Suppressor macrophage treated with lipopolysaccharide for 1 hour (primary cell): ENCODE measurements around the gene EFHD1.
"Not testable (repeated sequence)": the region's sequence is repeated elsewhere in the genome, so short reads cannot be mapped to it uniquely, and the experiment has no call there.

Experiments used
- DNase-seq, 3 donors: peaks; one replicate each; pipeline ENCODE4 v3.0.0-alpha.2; 2020 to 2022

Gene EFHD1

DNA sequence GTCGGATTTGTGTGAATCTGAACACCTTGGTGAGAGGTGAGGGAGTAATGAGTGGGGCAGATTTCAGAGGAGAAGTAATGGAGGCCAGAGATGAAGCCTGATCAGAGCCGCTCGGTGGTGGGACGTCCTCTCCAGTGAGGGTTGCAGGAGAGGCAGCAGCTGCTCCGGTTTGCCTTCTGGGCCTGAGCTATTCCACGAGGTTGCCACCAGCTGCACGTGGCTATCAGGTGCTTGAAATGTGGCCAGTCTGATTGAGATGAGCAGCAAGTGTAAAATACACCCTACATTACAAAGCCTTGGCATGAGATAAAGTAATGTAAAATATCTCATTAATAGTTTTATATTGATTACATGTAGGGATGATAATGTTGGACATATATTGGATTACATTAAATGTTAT, 10.8 kb upstream of the EFHD1 start:
- DNase-seq: no peak

DNA sequence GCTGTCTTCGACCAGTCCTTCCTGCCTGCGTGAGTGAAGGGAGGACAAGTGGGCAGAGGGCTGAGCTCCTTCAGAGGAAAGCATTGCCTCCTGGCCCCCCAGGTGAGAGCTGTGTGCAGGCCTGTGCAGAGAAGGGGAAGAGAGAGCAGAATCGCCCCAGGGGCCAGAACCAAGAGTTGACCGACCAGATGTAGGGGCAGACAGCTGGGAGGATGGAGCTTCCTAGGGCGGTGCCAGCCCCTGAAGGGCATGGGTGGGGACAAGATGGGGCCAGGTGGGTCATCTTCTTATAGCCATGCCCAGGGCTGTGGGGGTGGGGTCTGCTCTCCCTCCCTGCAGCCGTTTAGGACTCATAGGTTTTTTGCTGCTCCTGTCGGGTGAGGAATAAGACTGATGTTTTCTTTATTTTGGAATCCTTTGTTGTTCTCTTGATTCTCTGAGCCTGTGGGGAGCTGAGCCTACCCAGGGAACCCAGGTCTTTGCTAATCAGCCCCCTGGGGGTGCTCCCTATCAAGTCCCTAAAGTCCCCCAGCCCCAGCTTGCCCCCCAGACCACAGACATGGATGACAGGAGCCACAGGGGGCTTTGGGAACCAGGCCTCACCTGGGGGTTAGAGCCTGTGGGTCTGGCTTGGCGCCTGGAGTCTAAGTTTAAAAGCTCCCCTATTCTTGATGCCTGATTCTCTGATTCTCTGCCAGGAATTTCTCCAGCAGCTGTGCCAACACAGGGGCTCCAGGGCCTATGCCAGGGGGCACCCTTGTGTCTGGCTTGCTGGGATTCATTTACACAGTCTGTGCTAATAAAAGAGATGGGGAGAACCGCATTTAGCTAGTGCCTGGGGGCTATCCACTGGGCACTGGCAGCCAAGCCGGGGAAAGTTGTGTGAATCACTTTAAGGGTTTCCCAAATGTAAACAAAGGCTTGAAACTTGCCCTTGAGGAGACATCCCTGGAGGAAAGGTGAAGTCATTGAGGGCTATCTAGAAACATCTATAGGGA, 9.3 kb upstream of the EFHD1 start:
- DNase-seq: no peak

DNA sequence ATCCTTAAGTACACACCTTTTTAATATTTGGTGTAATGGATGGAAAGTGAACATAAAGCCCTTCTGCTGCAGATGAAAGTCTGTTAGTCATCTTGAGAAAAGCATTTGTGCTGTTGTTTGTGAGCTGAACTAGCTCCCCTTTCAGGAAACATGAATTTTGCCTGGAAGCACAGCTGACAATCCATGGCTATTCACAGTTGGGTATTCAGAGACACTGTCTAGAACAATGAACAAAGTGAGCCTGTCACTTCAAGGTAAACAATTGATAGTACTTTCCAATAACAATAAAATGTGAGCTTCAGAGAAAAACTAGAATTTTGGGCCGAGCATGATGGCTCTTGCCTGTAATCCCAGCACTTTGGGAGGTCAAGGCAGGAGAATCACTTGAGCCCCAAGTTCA, 6.8 kb upstream of the EFHD1 start:
- DNase-seq: no peak

DNA sequence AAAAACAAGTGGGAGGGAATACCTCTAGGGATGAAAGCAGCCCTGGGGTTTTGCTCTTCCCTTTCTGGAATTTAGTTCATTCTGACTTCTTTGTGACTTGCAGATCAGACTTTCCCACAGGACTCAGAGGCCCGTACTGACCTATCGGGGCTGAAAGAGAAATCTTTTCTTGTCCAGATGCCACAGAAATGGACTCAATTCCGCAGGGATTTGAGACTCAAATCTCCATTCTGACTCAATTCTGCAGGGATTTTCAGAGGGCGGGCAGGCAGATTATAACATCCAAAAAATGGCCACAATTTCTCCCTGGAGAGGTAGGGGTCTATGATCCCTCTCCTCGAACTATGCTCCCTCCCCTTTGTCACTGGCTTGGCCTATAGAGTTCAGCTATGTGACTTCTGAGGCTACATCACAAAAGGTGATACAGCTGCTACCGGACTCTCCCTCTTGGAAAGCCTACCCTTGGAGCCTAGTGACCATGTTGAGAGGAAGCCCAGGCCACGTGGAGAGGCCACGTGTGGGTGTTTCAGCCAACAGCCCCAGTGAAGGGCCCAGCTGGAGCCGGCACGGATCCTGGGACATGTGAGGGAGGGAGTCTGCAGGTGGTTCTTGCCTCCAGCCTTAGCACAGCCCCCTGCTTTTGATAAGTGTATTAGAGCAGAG, 4.8 kb upstream of the EFHD1 start:
- no peak for DNase-seq

DNA sequence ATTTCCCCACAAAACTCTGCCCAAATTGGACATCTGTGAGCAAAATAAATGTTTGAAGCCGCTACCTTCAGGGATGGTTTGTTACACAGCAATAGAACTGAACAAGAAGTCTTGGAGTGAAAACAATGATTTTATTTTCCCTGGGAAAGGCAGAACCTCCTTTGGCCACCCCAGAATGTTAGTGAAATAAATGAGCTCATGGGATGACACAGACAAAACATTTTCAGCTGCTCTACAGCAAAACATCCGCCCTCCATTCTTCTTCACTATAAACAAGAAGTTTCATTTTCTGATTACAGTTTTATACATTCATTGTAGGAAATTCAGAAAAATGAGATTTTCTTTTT, 4.3 kb upstream of the EFHD1 start:
- no peak for DNase-seq

DNA sequence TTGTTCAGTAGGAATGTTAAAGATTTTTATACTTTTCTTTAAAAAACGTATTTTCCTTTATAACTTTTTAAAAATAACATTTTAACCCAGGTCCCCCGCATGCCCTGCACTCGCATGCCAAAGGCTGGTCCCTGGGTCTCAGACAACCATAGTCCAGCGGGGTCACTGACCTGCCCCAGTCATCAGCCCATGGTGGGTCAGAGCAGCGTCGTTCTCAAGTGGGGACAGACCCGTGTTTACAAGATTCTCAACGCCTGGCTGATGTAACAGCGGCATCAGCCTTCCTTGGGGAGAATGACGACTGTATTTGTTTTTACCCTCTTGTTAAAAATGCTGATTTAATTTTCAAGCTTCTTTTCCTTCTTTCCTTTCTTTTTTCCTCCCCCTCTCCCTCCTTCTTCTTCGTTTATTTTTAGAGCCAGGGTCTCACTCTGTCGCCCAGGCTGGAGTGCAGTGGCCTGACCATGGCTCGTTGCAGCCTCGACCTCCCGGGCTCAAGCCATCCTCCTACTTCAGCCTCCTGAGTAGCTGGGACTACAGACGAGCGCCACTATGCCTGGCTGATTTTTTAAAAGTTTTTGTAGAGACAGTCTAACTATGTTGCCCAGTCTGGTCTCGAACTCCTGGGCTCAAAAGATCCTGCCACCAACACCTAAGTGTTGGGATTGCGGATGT, 1.0 kb upstream of the EFHD1 start:
- DNase-seq: peak in 1 of 3 donors; percentile 16

DNA sequence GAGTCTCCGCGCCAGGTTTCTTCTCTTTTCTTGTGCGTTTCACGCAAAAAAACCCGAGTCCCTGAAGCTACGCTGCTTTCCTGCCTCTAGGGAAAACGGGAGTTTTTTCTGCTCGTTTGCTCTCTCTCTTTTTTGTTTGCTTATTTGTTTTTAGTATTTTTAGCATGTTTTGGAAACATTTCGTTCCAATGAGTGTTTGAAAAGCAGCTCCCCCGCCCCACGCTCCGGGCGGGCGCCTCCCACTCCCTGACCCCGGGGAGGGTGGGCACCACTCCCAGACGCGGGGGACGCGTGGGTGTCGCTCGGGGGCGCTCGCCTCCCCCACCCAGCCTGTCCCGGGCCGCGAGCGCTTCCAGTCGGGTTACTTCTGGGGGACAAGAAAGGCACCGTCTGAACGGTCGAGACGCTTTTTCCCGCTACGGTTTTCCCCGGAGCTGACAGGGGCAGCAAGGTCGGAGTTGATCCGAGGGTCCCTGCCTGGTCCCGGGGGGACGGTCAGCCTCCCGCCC, 446 bp upstream of the EFHD1 start:
- DNase-seq: peak in 1 of 3 donors; percentile 20

DNA sequence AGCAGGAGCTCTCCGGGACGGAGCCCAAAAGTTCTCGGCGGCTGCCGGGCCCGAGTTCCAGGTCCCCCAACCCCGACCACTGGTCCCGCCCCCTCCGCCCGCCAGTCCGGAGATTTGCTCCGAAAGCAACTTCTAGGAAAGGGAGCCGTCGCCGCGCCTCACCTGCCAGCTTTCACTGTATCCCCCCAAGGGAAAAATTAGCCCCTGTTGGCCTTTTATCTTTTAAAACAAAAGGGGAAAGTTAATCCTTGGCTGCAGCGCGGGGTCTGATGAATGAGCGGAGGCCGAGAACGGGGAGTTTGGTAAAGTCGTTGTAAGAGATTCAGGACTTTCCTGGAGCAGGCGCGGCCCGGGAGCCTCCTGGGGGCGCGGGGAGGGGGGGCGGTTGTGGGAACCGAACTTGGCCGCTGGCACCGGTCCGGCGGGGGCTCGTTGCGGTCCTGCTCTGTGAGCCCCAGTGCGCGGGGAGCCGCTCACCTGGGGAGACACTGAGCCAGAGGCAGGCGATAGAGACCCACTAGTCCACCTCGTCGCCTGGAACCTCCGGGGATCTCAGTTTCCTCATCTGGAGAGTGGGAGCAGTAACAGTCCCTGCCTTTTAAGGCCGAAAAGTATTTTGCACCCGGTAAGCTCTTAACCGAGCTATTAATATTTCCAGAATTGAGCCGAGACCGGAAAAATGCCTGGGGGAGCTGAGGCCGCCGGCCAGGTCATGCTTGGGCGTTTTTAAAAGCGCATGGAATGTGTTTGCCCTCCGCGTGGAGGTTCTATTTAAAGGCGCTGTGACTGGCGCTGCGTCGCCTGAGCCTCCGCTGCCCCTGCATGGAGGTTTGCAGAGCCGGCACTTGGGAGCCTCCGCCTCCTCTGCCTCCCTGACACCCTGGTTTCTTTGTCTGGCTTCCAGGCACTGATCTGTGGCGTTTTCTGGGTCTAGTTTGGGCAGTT, 1.1 kb downstream of the EFHD1 start:
- peak in 1 of 3 donors; percentile 11 for DNase-seq

DNA sequence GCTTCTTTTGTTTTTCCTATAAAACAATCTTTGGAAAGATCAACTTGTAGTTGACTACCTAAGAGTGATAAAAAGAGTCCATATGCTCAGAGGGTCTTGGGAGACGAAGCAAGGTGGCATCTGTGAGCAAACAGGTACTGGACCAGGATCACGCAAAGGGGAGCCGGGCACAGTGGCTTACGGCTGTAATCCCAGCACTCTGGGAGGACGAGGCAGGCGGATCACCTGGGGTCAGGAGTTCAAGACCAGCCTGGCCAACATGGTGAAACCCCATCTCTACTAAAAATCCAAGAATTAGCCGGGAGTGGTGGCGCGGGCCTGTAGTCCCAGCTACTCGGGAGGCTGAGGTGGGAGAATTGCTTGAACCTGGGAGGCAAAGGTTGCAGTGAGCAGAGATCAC, 2.0 kb downstream of the EFHD1 start:
- not testable (repeated sequence) for DNase-seq

DNA sequence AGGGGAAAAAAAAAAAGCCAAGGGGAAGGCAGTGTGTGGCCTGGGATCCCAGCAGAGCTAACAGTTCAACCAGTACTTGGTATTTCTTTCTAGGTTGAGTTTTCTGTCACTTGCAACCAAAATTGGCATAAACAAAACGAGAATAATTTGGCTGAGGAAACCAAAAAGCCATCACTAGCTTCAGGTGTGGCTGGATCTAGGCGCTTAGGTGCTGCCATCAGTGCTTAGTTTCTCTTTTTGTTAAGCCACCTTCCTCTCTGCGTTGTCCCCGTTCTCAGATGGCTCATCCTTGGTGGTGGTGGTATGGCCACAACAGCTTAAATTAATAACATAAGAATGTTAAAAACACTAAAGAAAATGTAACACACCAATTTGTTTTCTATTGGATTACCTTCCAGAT, 2.4 kb downstream of the EFHD1 start:
- DNase-seq: no peak

DNA sequence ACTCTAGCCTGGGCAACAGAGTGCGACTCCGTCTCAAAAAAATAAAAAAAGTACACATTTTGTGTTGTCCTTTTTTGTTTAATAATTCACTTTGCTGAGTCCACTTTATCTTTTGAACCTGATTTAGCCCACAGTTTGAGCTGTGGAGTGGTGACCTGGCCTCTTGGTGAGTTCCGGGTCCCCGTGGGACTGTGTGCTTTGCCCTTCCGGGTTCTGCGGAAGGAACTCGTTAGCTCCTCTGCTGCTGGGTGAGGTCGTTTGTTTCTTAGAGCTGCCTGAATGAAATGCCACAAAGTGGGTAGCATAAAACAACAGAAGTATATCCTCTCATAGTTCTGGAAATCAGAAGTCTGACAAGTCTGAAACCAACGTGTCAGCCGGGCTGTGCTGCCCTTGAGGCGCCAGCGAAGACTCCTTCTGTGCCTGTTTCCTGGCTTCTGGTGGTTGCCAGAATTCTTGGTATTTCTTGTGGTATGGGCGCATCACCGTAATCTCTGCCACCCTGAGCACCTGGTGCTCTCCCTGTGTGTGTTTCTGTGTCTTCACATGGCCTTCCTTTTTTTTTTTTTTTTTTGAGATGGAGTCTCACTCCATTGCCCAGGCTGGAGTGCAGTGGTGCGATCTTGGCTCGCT, 3.5 kb downstream of the EFHD1 start:
- no peak for DNase-seq

DNA sequence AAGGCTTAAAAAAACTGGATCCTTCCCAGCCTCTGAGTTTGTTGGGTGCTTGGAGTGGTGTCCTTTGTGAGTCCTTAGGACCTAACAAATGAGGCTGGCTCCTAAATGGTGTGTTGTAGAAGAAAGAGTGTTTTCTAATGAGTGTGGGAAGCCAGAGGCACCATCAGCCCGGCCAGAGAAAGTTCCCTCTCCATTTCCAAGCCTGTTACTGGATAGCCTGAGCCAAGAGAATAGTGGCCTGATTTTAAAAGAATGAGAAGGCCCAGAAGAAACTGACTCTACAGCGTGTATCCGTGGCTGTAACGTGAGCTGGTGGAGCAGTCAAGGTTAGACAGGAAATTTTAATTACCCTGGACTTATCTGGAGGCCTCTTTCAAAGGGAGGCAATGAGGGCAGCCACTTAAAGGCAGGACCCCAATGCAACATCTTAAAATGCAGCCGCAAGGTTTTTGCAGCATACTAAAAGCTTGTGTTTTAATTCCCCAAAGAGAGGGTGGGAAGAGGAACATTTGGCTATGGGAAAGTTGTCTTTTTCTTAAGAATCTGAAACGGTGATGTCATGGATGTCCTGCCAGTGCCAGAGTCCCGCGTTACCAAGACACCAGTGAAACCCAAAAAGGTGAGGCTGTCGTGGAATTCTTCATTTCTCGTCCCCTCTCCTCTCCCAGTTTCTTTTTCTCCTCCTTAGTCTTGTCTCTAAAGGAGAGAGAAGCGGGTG, 4.6 kb downstream of the EFHD1 start:
- DNase-seq: no peak

DNA sequence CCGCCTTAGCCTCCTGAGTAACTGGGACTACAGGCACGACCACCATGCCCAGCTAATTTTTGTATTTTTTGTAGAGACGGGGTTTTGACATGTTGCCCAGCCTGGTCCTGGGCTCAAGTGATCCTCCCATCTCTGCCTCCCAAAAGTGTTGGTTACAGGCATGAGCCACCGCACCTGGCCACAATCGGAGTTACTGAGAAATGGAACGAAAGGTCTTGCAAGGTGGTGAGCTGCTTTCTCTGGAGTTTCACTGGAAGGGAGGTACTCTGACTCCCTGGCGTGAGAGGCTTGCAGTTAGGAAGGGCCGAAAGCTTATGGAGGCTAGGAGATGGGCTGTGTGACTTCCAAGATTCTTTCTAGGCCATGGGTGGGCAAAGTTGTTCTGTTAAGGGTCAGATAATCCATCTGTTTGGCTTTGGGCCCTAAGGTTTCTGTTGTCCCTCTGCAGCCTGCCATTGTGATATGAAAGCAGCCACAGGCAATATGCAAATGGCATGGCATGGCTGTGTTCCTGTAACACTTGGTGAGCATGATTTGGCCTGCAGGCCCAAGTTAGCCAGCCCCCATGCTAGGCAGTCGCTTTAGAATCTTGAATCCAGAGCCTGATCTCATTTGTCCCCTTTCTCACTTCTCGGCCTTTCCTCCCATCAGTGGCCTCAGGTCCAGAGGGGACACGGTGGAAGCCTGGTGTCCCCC, 7.9 kb downstream of the EFHD1 start:
- no peak for DNase-seq

DNA sequence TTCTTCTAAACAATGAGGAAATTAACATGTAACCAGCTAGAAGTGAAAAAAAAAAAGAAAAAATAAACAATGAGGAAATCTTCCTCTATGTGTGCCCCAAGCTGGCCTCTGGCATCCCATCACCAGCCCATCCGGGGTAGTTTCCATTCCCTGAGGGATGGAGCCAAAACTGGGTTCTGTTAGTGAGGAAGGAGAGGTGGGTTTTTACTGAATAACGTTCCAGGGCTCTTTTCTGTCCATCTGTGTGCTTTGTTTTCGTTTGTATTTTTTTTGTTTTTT, 9.7 kb downstream of the EFHD1 start:
- no peak for DNase-seq

DNA sequence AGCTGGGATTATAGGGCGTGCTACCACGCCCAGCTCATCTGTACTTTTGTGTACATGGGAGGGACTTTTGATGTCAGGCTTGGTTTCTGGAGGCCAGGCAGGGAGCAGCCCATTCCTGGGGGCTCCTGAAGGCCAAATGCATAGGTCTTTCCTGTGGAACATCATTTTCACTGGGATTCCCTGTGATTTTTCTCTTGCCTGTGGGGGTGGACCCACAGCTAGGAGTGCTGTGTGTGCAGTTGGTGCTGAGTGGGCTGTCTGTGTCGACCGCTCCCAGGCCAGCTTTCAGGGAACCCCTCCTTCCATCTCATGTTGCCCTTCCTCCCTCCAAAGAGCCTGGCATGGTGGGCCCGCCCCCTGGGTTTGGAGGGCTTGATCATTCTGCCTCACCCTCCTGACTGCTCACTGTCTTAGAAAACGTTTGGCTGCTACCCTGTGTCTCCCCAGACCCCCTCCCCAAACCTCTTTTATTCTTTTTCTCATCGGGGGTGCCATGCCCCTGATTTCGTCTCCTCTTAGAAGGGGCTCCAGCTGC, 10.5 kb downstream of the EFHD1 start:
- no peak for DNase-seq

DNA sequence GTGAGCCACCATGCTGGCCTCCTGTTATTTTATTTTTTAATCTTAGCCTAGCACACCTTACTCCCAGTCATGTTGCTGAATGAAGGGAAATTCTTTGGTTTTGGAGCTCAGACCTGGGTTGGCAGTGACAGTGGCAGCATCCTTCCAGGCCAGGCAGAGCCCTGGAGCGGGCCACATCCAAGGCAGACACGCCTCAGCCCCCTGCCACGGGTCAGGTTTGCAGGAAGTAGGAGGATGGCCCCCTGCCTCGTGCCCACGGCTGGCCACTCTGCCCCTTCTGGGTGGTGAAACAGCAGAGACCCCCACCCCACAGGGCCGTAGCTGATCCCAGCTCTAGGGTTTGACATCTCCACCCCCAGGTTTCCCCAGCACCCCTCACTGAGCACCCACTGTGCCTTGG, 11.7 kb downstream of the EFHD1 start:
- no peak for DNase-seq

DNA sequence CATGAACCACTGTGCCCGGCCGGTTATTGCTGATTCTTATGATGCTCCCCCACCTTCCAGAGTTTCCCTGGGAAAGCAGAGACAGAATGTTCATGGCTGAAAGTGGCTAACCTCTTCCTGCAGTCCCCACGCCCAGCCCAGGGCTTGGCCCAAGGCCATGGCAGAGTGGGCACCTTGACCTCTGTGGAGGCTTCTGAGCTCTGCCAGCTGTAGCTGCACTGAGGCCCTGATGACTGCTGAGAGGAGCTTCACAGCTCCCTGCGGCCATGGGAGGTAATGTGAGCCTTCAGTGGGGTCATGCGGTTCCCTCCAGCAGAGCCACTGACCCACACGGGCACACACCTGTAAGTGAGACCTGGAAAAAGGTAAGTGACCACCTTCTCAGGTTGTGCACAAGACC, 13.3 kb downstream of the EFHD1 start:
- no peak for DNase-seq

DNA sequence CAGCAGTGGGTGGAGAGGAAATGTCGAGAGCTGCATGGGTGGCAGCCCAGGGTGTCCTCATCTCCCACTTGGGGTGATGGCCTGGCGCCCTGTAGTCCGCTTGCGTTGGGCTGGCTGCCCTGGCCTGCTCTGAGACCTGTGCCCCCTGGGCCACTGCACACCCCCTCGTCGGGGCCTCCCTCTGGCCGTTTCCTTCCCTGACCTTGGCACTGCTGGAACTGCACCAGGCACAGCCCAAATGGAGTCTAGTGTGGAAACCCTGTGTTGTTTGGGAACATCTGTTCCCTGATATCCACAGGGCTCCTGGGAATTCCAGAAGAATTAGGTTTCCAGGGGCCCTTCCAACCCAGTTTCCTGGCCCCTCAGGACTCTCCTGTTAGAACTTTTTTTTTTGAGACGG, 13.9 kb downstream of the EFHD1 start:
- DNase-seq: no peak

DNA sequence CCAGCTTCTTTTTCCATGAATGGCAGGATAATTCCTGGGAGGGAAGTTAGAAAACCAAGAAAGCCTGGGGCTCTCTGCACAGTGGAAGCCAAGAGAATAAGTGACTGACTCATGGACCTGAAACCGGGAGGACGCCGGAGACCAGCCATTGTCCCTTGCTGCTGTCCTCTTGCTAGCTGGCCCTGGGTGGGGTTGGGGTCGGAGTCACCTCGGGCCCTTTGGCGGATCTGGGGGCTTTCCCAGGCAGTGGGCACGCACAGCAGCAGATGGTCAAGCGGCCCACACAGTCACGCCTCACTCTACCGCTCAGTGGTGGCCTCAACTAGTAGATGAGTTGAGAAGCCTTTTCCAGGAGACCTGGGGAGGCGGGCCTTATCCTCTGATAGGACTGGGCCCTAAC, 15.6 kb downstream of the EFHD1 start:
- no peak for DNase-seq

DNA sequence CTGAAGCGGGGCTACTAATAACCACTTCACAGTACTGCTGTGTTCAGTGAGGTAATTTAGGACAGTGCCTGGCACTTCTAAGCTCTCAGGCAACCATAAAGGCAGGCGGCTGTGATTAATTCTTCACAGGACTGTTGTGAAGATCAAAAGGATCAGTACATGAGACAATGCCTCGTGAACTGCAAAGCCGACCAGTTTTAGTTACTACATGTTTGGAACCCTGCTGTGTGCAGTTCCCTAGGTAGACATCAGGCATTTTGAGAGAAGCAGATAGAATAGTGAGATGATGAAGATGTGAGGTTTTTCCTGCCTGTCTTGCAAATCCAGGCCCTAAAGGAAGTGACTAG, 19.1 kb downstream of the EFHD1 start:
- no peak for DNase-seq

DNA sequence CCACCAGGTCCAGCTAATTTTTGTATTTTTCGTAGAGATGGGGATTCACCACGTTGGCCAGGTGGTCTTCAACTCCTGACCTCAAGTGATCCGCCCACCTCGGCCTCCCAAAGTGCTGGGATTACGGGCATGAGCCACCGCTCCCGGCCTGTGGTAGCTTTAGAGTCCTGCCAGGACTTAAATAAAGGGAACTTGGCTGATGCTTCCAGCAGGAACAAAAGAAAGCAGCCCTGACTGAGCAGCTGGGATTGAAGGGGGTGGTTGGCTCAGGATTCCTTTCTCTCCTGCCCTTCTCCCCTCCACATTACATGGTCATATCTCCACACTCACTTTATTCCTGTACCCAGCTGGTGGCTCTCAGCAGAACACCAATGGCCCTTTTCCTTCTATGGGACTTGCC, 20.0 kb downstream of the EFHD1 start:
- no peak for DNase-seq
